Measurements from ENCODE around the gene IFNA8.
"Not testable (repeated sequence)": the region's sequence is repeated elsewhere in the genome, so short reads cannot be mapped to it uniquely, and the experiment has no call there.

DNA sequence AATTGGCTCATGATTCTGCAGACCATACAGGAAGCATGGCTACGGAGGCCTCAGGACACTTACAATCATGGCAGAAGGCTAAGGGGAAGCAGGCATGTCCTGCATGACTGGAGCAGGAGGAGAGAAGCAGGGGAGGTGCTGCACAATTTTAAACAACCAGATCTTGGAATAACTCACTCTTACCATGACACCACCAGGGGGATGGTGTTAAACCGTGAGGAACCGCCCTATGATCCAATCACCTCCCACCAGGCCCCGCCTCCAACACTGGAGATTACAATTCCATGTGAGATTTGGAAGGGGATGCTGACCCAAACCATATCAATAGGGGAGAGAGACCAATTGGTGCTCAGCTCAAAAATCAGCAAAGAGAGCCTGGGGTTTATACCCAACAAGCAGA, 37.5 kb upstream of the IFNA8 start:
- TF ChIP-seq EZH2phosphoT487 (IDR thresholded peaks at IDR 0.05; ENCODE audit: insufficient read depth, low read depth); EZH2 (IDR thresholded peaks at IDR 0.05; ENCODE audit: insufficient read depth, poor library complexity, severe bottlenecking): not testable (repeated sequence)
